ENCODE measurements around the gene GOLGA6L7.
"Not testable (repeated sequence)": the region's sequence is repeated elsewhere in the genome, so short reads cannot be mapped to it uniquely, and the experiment has no call there.

- not testable (repeated sequence) for TF ChIP-seq CTCF, POLR2A (IDR thresholded peaks at IDR 0.05)
Measured at GRCh38 chr15:28843520-28843919, 4.9 kb downstream of the GOLGA6L7 start.

Measured in ovary (tissue), 3 donors.